Right lobe of liver (tissue), 4 donors: Measurements from ENCODE around the gene VGF.

Experiments used
- POLR2A ChIP-seq: fragments of 450-650 bp; IDR thresholded peaks from one replicate; pipeline ENCODE4 v1.6.1; 2017; ENCODE audit warnings: antibody characterized with exemption, mild to moderate bottlenecking
- TF ChIP-seq, protein P1 (sequence below), 4 donors: fragments of 200-600 bp in 3 of 4; fragments of 450-650 bp in 1 of 4; IDR thresholded peaks; one replicate each; pipeline versions ENCODE4 v1.5.1 to v1.8.0; 2016 to 2022; ENCODE audit warnings: antibody characterized with exemption in 4 of 4, mild to moderate bottlenecking in 2 of 4
- donor health status: DM: no; HTN: no; CAD: no.
- donor health status: DM: no; HTN: no; CAD: no.
- donor health status: DM: no; HTN: yes; CAD: no.

DNA sequence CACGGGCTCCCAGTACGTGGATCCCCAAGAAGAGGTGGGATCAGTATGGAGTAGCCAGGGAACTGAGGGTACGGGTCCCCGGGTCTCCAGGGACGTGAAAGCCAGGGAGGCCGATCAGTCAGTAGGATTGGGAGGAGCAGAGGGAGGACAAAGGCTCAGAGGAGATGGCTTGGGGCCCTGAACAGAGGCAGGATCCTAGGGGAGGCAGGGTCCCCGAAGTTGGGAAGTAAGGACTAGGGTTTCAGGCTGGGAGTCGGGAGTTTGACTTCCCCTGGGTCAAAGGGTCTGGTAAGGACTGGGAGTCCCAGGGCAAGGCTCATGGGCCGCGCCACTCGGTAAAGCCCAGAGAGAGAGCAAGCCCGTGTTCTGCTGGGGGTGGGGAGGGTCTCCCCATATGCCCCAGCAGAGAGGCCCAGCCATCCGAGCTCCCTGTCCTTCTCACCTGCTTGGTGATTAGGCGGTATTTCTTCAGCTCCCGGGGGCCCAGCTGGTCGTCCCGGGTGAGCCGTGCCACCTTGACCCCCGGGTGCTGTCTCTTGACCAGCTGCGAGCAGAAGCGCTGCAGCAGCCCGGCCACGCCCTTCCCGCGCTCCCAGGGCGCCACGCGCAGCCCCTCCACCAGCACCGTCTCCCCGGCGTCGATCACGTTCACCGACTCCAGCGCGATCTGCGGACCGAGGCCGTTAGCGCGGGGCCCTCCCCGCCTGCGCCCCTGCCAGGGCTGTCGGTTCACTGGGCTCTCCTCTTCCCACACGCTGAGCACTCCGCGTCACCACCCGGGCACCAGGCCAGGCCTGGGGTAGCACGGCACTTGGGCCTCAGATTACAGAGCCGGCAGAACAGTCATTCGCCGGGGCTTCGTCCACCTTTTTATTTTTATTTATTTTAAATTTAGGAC lies 7.7 kb upstream of the VGF start:
- TF ChIP-seq, protein P1, sequence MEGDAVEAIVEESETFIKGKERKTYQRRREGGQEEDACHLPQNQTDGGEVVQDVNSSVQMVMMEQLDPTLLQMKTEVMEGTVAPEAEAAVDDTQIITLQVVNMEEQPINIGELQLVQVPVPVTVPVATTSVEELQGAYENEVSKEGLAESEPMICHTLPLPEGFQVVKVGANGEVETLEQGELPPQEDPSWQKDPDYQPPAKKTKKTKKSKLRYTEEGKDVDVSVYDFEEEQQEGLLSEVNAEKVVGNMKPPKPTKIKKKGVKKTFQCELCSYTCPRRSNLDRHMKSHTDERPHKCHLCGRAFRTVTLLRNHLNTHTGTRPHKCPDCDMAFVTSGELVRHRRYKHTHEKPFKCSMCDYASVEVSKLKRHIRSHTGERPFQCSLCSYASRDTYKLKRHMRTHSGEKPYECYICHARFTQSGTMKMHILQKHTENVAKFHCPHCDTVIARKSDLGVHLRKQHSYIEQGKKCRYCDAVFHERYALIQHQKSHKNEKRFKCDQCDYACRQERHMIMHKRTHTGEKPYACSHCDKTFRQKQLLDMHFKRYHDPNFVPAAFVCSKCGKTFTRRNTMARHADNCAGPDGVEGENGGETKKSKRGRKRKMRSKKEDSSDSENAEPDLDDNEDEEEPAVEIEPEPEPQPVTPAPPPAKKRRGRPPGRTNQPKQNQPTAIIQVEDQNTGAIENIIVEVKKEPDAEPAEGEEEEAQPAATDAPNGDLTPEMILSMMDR (IDR thresholded peaks at IDR 0.05) = no peak
- TF ChIP-seq POLR2A = no peak
